Keratinocyte (primary cell): ENCODE results near the gene PRXL2A.

Experiments used
- CTCF ChIP-seq, 3 experiments: IDR thresholded peaks in 1 of 3; conservative IDR thresholded peaks in 1 of 3; optimal IDR thresholded peaks in 1 of 3; 2 replicates in 2 of 3; 3 replicates in 1 of 3; pipeline versions ENCODE3 to v1.5.1; 2011; ENCODE audit warnings: low read length in 3 of 3, mild to moderate bottlenecking in 3 of 3, moderate library complexity in 2 of 3, control low read depth in 1 of 3, inconsistent platforms in 1 of 3; ENCODE audit not compliant: insufficient read depth in 2 of 3; ENCODE audit errors: extremely low read depth in 1 of 3
- EZH2 ChIP-seq: IDR thresholded peaks from one replicate; pipeline ENCODE4 v1.6.1; 2012; ENCODE audit warnings: inconsistent platforms, mild to moderate bottlenecking, low read length, moderate library complexity

DNA sequence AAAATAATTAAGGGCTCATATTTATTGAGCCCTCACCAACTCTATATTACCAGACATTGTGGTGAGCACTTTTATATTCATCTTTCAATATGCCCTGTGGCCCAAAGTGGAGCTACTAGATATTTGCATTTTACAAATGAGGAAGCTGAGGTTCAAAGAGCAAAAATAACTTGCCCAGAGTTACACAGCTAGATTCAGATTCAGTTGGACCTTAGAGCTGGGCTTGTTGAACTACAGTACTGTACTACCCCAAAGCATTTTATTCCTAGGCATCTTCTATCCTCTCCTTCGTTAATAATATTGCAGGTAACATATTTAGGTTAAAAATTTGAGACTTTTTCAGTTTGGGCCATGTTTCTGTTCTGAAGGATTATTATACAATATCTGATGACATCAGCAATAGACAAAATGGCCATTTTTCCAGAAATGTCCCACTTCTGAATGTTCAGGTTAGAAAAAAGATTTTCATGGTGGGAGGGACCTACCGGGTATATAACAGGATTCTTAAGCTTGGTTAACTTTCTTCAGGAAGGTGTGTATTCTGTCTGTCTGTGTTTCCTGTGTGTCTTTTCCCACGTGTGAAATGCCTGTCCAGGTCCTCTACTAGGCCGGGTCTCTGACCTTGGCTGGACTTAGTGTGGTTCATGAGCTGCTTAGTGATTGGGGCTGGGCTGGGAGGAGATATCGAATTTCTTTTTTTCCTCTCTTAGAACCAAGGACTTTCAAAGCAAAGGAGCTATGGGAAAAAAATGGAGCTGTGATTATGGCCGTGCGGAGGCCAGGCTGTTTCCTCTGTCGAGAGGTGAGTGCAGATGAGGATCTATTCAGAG lies 13.6 kb downstream of the PRXL2A start:
- no peak for TF ChIP-seq CTCF (optimal IDR thresholded peaks at IDR 0.05 in 1 of 3, IDR thresholded peaks at IDR 0.05 in 1 of 3, conservative IDR thresholded peaks at IDR 0.05 in 1 of 3; ENCODE audit: extremely low read depth in 1 of 3, insufficient read depth in 2 of 3, low read length in 3 of 3)
- no peak for TF ChIP-seq EZH2
